ENCODE results near the gene TWF2.
A peak's percentile ranks its signal among the peaks of the same experiment; 100 is the strongest.

The TWF2 gene

GRCh38 chr3:52279596-52279995, 40.6 kb upstream of the TWF2 start:
- H3K4me1 ChIP-seq (ENCODE audit: insufficient read depth, low read length, severe bottlenecking), result peaks cover 35% of the 10 kb centered on the region
- H3K27ac ChIP-seq (ENCODE audit: low read depth, low read length, poor library complexity, severe bottlenecking), result no peak overlapping the region
- H3F3A ChIP-seq (ENCODE audit: insufficient read depth, low read length), result no peaks in the 10 kb centered on the region
- H3K9me3 ChIP-seq (ENCODE audit: low read length), result no peaks in the 10 kb centered on the region
- peaks cover 18% of the 10 kb centered on the region; the same call in 1 of the 2 replicates for H3K36me3 ChIP-seq (ENCODE audit: insufficient read depth, low read length)
- no peaks in the 10 kb centered on the region for H4K20me1 ChIP-seq (ENCODE audit: insufficient read depth, low read length)
- H3K4me3 ChIP-seq (ENCODE audit: low read depth, low read length, poor library complexity, severe bottlenecking), result peak overlapping the region; percentile 92
- no peak overlapping the region for H2AFZ ChIP-seq (ENCODE audit: low read length)
- H3K9ac ChIP-seq (ENCODE audit: low read length), result peak overlapping the region; percentile 77; the same call in 1 of the 2 replicates
- TF ChIP-seq, protein P1, sequence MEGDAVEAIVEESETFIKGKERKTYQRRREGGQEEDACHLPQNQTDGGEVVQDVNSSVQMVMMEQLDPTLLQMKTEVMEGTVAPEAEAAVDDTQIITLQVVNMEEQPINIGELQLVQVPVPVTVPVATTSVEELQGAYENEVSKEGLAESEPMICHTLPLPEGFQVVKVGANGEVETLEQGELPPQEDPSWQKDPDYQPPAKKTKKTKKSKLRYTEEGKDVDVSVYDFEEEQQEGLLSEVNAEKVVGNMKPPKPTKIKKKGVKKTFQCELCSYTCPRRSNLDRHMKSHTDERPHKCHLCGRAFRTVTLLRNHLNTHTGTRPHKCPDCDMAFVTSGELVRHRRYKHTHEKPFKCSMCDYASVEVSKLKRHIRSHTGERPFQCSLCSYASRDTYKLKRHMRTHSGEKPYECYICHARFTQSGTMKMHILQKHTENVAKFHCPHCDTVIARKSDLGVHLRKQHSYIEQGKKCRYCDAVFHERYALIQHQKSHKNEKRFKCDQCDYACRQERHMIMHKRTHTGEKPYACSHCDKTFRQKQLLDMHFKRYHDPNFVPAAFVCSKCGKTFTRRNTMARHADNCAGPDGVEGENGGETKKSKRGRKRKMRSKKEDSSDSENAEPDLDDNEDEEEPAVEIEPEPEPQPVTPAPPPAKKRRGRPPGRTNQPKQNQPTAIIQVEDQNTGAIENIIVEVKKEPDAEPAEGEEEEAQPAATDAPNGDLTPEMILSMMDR (IDR thresholded peaks at IDR 0.05; ENCODE audit: low read length), result no peak
- no peak for TF ChIP-seq EZH2 (IDR thresholded peaks at IDR 0.05; ENCODE audit: borderline replicate concordance, low read length)
- H3K4me2 ChIP-seq (ENCODE audit: low read length), result peak overlapping the region; percentile 98
- no peaks in the 10 kb centered on the region for H3K9me2 ChIP-seq (ENCODE audit: low read depth, low read length)
- peaks cover 35% of the 10 kb centered on the region for H3K79me2 ChIP-seq (ENCODE audit: insufficient read depth, low read length)
- no peaks in the 10 kb centered on the region for H3K27me3 ChIP-seq (ENCODE audit: insufficient read depth, low read length)

- peaks cover 28% of the 10 kb centered on the region for H3K36me3 ChIP-seq (ENCODE audit: insufficient read depth, low read length)
- H3K4me1 ChIP-seq (ENCODE audit: insufficient read depth, low read length, severe bottlenecking), result peaks cover 40% of the 10 kb centered on the region
- TF ChIP-seq, protein P1 (IDR thresholded peaks at IDR 0.05; ENCODE audit: low read length), result peak; percentile 19; the same call in 1 of the 2 replicates
- TF ChIP-seq EZH2 (IDR thresholded peaks at IDR 0.05; ENCODE audit: borderline replicate concordance, low read length), result no peak
- H3K9me3 ChIP-seq (ENCODE audit: low read length), result no peaks in the 10 kb centered on the region
- H3K9me2 ChIP-seq (ENCODE audit: low read depth, low read length), result no peaks in the 10 kb centered on the region
- no peaks in the 10 kb centered on the region for H4K20me1 ChIP-seq (ENCODE audit: insufficient read depth, low read length)
- peak within 1 kb of the TSS; percentile 98 for H3K4me2 ChIP-seq (ENCODE audit: low read length)
- H3K9ac ChIP-seq (ENCODE audit: low read length), result peak within 1 kb of the TSS; percentile 77
- no peaks in the 10 kb centered on the region for H3K27me3 ChIP-seq (ENCODE audit: insufficient read depth, low read length)
- peaks cover 45% of the 10 kb centered on the region for H3K79me2 ChIP-seq (ENCODE audit: insufficient read depth, low read length)
- H2AFZ ChIP-seq (ENCODE audit: low read length), result no peak within 1 kb of the TSS
- H3F3A ChIP-seq (ENCODE audit: insufficient read depth, low read length), result no peaks in the 10 kb centered on the region
- peak within 1 kb of the TSS; percentile 92 for H3K4me3 ChIP-seq (ENCODE audit: low read depth, low read length, poor library complexity, severe bottlenecking)
- peak within 1 kb of the TSS; percentile 81 for H3K27ac ChIP-seq (ENCODE audit: low read depth, low read length, poor library complexity, severe bottlenecking)
These were observed 39.6 kb upstream of the TWF2 start, which contains the start of gene WDR82 for GRCh38 chr3:52278510-52279069. Gene WDR82 (minus strand): TSS chr3:52278649. CDS start chr3:52278361, 288 bp downstream.

DNA sequence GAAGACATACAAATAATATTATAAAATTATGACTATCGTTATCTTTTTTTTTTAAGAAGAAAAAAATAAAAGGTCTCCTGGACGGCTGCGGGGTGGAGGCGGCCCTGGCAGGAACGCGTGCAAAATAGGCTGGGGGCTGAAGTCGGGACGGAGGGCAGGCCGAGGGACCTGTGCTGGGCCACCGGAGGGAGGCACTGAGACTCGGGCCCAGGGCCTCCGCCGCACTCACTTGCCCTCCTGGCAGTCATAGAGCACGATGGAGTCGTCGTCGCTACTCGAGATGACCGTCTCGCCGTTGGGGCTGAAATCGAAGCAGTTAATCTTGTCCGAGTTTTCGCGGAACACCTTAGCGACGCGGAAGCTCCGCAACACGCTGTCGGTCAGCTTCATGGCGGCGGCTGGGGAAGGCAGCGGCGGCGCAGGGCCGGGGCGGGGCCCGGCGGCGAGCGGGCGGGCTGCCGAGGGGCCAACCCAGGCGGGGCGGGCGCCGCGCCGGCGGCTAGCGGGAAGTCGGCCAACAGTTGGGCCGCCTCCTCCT, 39.1 kb upstream of the TWF2 start:
- Histone ChIP-seq H3K4me2 (ENCODE audit: low read length) (peak overlapping the region; percentile 98), H2AFZ (ENCODE audit: low read length) (no peak overlapping the region), H3K27ac (ENCODE audit: low read depth, low read length, poor library complexity, severe bottlenecking) (peak overlapping the region; percentile 81), H3K9ac (ENCODE audit: low read length) (peak overlapping the region; percentile 77), H3K27me3 (ENCODE audit: insufficient read depth, low read length) (no peaks in the 10 kb centered on the region), H3K4me3 (ENCODE audit: low read depth, low read length, poor library complexity, severe bottlenecking) (peak overlapping the region; percentile 92), H3K36me3 (ENCODE audit: insufficient read depth, low read length) (peaks cover 33% of the 10 kb centered on the region), H3F3A (ENCODE audit: insufficient read depth, low read length) (no peaks in the 10 kb centered on the region), H3K79me2 (ENCODE audit: insufficient read depth, low read length) (peaks cover 50% of the 10 kb centered on the region), H3K9me3 (ENCODE audit: low read length) (no peaks in the 10 kb centered on the region), H3K4me1 (ENCODE audit: insufficient read depth, low read length, severe bottlenecking) (peaks cover 42% of the 10 kb centered on the region), H3K9me2 (ENCODE audit: low read depth, low read length) (no peaks in the 10 kb centered on the region), H4K20me1 (ENCODE audit: insufficient read depth, low read length) (no peaks in the 10 kb centered on the region)
- TF ChIP-seq, protein P1 (IDR thresholded peaks at IDR 0.05; ENCODE audit: low read length), result peak; percentile 28; the same call in 1 of the 2 replicates
- no peak for TF ChIP-seq EZH2 (IDR thresholded peaks at IDR 0.05; ENCODE audit: borderline replicate concordance, low read length)

Data from OCI-LY1 (cell line).